22Rv1 (cell line): ENCODE results near the gene TMEM109.

Experiments
- CTCF ChIP-seq: fragments of 450-650 bp; IDR thresholded peaks from 2 replicates; pipeline ENCODE4 v1.5.1; 2017; ENCODE audit warnings: mild to moderate bottlenecking
- ZFX ChIP-seq: fragments of 450-650 bp; IDR thresholded peaks from 2 replicates; pipeline ENCODE4 v1.6.1; 2017; ENCODE audit warnings: antibody characterized with exemption, borderline replicate concordance

- no peak for TF ChIP-seq ZFX
- TF ChIP-seq CTCF: no peak
Measured at GRCh38 chr11:60954421-60954820, 40.5 kb downstream of the TMEM109 start.
